Bronchial epithelial cell (primary cell): Measurements from ENCODE around the gene ZNF726. TPM values are rescaled to one million over a fixed set of nuclear protein-coding genes. Genes with fewer than 3 reads are reported as not detected.
"Not testable (repeated sequence)": the region's sequence is repeated elsewhere in the genome, so short reads cannot be mapped to it uniquely, and the experiment has no call there.

Source experiments
- DNase-seq: peaks from one replicate; pipeline ENCODE4 v3.0.0-alpha.2; 2010; ENCODE audit warnings: low read depth
- FAIRE-seq: peaks from 2 replicates; lab custom pipeline; 2011; peaks lifted over from hg19 to GRCh38; lab: Jason Lieb, UNC
- H3K27me3 ChIP-seq: 2 replicates; pipeline ENCODE4 v1.5.1; 2011; ENCODE audit warnings: low read length; ENCODE audit not compliant: control insufficient read depth, insufficient read depth
- H3K36me3 ChIP-seq: 2 replicates; pipeline ENCODE4 v1.5.1; 2011; ENCODE audit warnings: low read length; ENCODE audit not compliant: control insufficient read depth, insufficient read depth
- H3K4me3 ChIP-seq: 2 replicates; pipeline ENCODE4 v1.5.1; 2011; ENCODE audit warnings: mild to moderate bottlenecking, low read depth, low read length, control low read depth
- CTCF ChIP-seq: IDR thresholded peaks from 2 replicates; pipeline ENCODE4 v1.5.1; 2011; ENCODE audit warnings: mild to moderate bottlenecking, moderate library complexity, low read length, control low read depth, inconsistent platforms; ENCODE audit not compliant: insufficient read depth, severe bottlenecking
- total RNA-seq: library from RNA; depleted of rRNA; stranded (reverse); fragments of >200 nt; gene quantifications from 2 replicates; pipeline ENCODE4 v1.2.1, GENCODE V29; 2014

Gene ZNF726
- total RNA-seq, 1 donor from 2014 or later = 0.79 TPM

GRCh38 chr19:23969630-23970029 is 54.9 kb downstream of the ZNF726 start:
- DNase-seq (no peak), FAIRE-seq (no peak)
- TF ChIP-seq CTCF = no peak
- H3K36me3 ChIP-seq = no peaks in the 10 kb centered on the region
- H3K4me3 ChIP-seq = no peak overlapping the region
- H3K27me3 ChIP-seq = no peaks in the 10 kb centered on the region

- H3K27me3 ChIP-seq = no peaks in the 10 kb centered on the region
- FAIRE-seq (no peak), DNase-seq (no peak)
- H3K36me3 ChIP-seq = no peaks in the 10 kb centered on the region
- no peak overlapping the region for H3K4me3 ChIP-seq
- TF ChIP-seq CTCF = no peak
These were observed 56.9 kb downstream of the ZNF726 start for GRCh38 chr19:23971598-23971997.

- no peak overlapping the region for H3K4me3 ChIP-seq
- no peak for FAIRE-seq
- no peaks in the 10 kb centered on the region for H3K27me3 ChIP-seq
- TF ChIP-seq CTCF = no peak
- H3K36me3 ChIP-seq = no peaks in the 10 kb centered on the region
- DNase-seq = no peak
These were observed 57.5 kb downstream of the ZNF726 start for GRCh38 chr19:23972161-23972560.

- FAIRE-seq (no peak), DNase-seq (no peak)
- no peak overlapping the region for H3K4me3 ChIP-seq
- H3K27me3 ChIP-seq = no peaks in the 10 kb centered on the region
- TF ChIP-seq CTCF = no peak
- H3K36me3 ChIP-seq = no peaks in the 10 kb centered on the region
These were observed 60.3 kb downstream of the ZNF726 start for GRCh38 chr19:23974941-23975340.

GRCh38 chr19:23976631-23977030 is 61.9 kb downstream of the ZNF726 start:
- H3K4me3 ChIP-seq, H3K36me3 ChIP-seq, H3K27me3 ChIP-seq, DNase-seq, FAIRE-seq: not testable (repeated sequence)

- not testable (repeated sequence) for FAIRE-seq, DNase-seq, H3K36me3 ChIP-seq, H3K27me3 ChIP-seq, H3K4me3 ChIP-seq
These were observed 62.6 kb downstream of the ZNF726 start for GRCh38 chr19:23977256-23977655.

GRCh38 chr19:23978068-23978467 is 63.4 kb downstream of the ZNF726 start:
- DNase-seq = no peak

More at GRCh38 chr19:23978068-23978467, 63.4 kb downstream of the ZNF726 start:
- H3K27me3 ChIP-seq = no peaks in the 10 kb centered on the region
- no peaks in the 10 kb centered on the region for H3K36me3 ChIP-seq
- no peak overlapping the region for H3K4me3 ChIP-seq
- FAIRE-seq = no peak
- no peak for TF ChIP-seq CTCF
